ENCODE results near the gene SERPINA4. TPM values are rescaled to one million over a fixed set of nuclear protein-coding genes. Genes with fewer than 3 reads are reported as not detected.

SERPINA4 gene
- total and polyA plus RNA-seq, 9 of the 15 experiments (the other 6 are each of a cell fraction or from before 2014, with no cell fraction given) = not detected

- no peaks in the 10 kb centered on the region for H4K20me1 ChIP-seq (replicated peaks; ENCODE audit: control insufficient read depth, insufficient read depth, low read length)
- FAIRE-seq = no peak
- no peak for ATAC-seq
- no peaks in the 10 kb centered on the region for H3K9me3 ChIP-seq (replicated peaks; ENCODE audit: control insufficient read depth, insufficient read depth, low read depth, low read length)
- in situ Hi-C loops (cut with MboI) = no loop called here
- H3K4me2 ChIP-seq (ENCODE audit: insufficient read depth, low read length) = no peak overlapping the region
- no peaks in the 10 kb centered on the region for H3K9me1 ChIP-seq (ENCODE audit: control insufficient read depth, insufficient read depth, low read length)
- H3K79me2 ChIP-seq (ENCODE audit: control insufficient read depth, insufficient read depth, low read length) = no peaks in the 10 kb centered on the region
- no TSS peak for BruUV-seq (replicated peaks)
- no peak overlapping the region for H3K9ac ChIP-seq (ENCODE audit: insufficient read depth in 1 of 2, low read depth in 2 of 2, low read length in 2 of 2)
- intact Hi-C loops (cut with micrococcal nuclease) = no loop called here
- no peak overlapping the region for H3K27ac ChIP-seq (ENCODE audit: extremely low read depth, low read depth, low read length)
- H3K36me3 ChIP-seq (ENCODE audit: control insufficient read depth, insufficient read depth, low read length) = no peaks in the 10 kb centered on the region
- POLR2A ChIA-PET = no interaction called here
- DNase-seq (ENCODE audit: extremely low read depth in 1 of 4, low spot score in 3 of 4) = no peak
- H3K27me3 ChIP-seq (ENCODE audit: control insufficient read depth in 2 of 2, insufficient read depth in 2 of 2, low read length in 2 of 2) = no peaks in the 10 kb centered on the region
- no peak for TF ChIP-seq NR1H2 (CRISPR knock-in tag; IDR thresholded peaks at IDR 0.05)
- TF ChIP-seq SP2 (IDR thresholded peaks at IDR 0.05; ENCODE audit: extremely low read depth, low read depth, low read length, poor library complexity, severe bottlenecking) = no peak
- TF ChIP-seq FUS (optimal IDR thresholded peaks at IDR 0.05; ENCODE audit: low read depth, low read length) = no peak
- no peak for TF ChIP-seq SAFB (IDR thresholded peaks at IDR 0.05; ENCODE audit: borderline replicate concordance, low read depth, low read length)
- no peak for TF ChIP-seq HOXB6 (CRISPR knock-in tag; IDR thresholded peaks at IDR 0.05; ENCODE audit: borderline replicate concordance)
- TF ChIP-seq CBX3 (IDR thresholded peaks at IDR 0.05; ENCODE audit: borderline replicate concordance in 1 of 2, low read length in 2 of 2) = no peak
- no peak for TF ChIP-seq SMARCC2 (IDR thresholded peaks at IDR 0.05; ENCODE audit: low read depth)
- no peak for TF ChIP-seq ZNF282 (CRISPR knock-in tag; IDR thresholded peaks at IDR 0.05)
- no peak for TF ChIP-seq MCM3 (IDR thresholded peaks at IDR 0.05)
- TF ChIP-seq TEAD1 (CRISPR knock-in tag; IDR thresholded peaks at IDR 0.05) = no peak
- TF ChIP-seq HNRNPUL1 (IDR thresholded peaks at IDR 0.05; ENCODE audit: low read length) = no peak
- TF ChIP-seq KDM4B (IDR thresholded peaks at IDR 0.05; ENCODE audit: borderline replicate concordance in 2 of 2, low read depth in 1 of 2) = no peak
- no peak for TF ChIP-seq KLF16 (IDR thresholded peaks at IDR 0.05)
- no peak for TF ChIP-seq FOXO4 (CRISPR knock-in tag; IDR thresholded peaks at IDR 0.05)
- no peak overlapping the region for H3K4me3 ChIP-seq
- H3K4me1 ChIP-seq (replicated peaks in 1 of 2; ENCODE audit: control insufficient read depth in 2 of 2, insufficient read depth in 2 of 2, low read length in 2 of 2) = no peaks in the 10 kb centered on the region
- CTCF ChIA-PET (ENCODE audit: low intra/inter-chr PET ratio) = no interaction called here
- H2AFZ ChIP-seq (ENCODE audit: low read depth, low read length) = no peak overlapping the region
- WGBS (ENCODE audit: insufficient coverage, low coverage, missing lambda C conversion rate) = 0% methylated on average over 2 of the region's 3 CpGs
Observed at GRCh38 chr14:94574336-94574735, 13.1 kb downstream of the SERPINA4 start.
